22Rv1 (cell line): ENCODE results near the gene OTOL1.

Experiments used
- H3K27ac ChIP-seq: fragments of 450-650 bp; 2 replicates; pipeline ENCODE4 v1.5.1; 2017
- ZFX ChIP-seq: fragments of 450-650 bp; IDR thresholded peaks from 2 replicates; pipeline ENCODE4 v1.6.1; 2017; ENCODE audit warnings: antibody characterized with exemption, borderline replicate concordance
- TF ChIP-seq, protein P1 (sequence below): fragments of 450-650 bp; IDR thresholded peaks from 2 replicates; pipeline ENCODE4 v1.5.1; 2017; ENCODE audit warnings: mild to moderate bottlenecking

Gene OTOL1

GRCh38 chr3:161496508-161496907 is at the start of gene OTOL1:
TSS of gene OTOL1 (plus strand) at chr3:161496808. CDS start at chr3:161496808, 0 bp downstream.
- no peak for TF ChIP-seq ZFX
- TF ChIP-seq, protein P1, sequence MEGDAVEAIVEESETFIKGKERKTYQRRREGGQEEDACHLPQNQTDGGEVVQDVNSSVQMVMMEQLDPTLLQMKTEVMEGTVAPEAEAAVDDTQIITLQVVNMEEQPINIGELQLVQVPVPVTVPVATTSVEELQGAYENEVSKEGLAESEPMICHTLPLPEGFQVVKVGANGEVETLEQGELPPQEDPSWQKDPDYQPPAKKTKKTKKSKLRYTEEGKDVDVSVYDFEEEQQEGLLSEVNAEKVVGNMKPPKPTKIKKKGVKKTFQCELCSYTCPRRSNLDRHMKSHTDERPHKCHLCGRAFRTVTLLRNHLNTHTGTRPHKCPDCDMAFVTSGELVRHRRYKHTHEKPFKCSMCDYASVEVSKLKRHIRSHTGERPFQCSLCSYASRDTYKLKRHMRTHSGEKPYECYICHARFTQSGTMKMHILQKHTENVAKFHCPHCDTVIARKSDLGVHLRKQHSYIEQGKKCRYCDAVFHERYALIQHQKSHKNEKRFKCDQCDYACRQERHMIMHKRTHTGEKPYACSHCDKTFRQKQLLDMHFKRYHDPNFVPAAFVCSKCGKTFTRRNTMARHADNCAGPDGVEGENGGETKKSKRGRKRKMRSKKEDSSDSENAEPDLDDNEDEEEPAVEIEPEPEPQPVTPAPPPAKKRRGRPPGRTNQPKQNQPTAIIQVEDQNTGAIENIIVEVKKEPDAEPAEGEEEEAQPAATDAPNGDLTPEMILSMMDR, result no peak
- no peak within 1 kb of the TSS for H3K27ac ChIP-seq

- TF ChIP-seq, protein P1, result 0 out of 2 replicates have a peak, but pooled peaks have one; percentile 5
- no peak for TF ChIP-seq ZFX
- no peak overlapping the region for H3K27ac ChIP-seq
Observed at GRCh38 chr3:161449785-161450184, 46.8 kb upstream of the OTOL1 start.

DNA sequence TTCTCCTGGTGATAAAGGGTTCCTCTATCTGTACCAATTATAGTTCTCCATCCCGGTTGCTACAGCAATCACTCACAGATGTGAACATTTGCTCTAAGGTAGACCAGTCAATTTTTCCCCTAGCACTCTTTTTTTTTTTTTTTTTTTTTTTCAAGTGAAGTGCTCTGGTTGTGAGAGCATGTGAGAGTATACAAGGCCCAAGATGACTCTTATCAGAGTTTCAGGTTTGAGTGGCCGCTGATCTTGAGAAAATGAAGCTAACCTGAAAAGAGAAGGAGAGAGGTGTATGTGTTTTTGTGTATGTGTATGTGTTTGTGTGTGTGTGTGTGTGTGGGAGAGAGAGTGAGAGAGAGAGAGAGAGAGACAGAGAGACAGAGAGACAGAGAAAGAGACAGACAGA is 44.4 kb upstream of the OTOL1 start:
- TF ChIP-seq ZFX, result no peak
- TF ChIP-seq, protein P1, result no peak
- H3K27ac ChIP-seq, result no peak overlapping the region

- H3K27ac ChIP-seq, result no peak overlapping the region
- TF ChIP-seq, protein P1, result no peak
- no peak for TF ChIP-seq ZFX
Observed at GRCh38 chr3:161454615-161455014, 42.0 kb upstream of the OTOL1 start.

DNA sequence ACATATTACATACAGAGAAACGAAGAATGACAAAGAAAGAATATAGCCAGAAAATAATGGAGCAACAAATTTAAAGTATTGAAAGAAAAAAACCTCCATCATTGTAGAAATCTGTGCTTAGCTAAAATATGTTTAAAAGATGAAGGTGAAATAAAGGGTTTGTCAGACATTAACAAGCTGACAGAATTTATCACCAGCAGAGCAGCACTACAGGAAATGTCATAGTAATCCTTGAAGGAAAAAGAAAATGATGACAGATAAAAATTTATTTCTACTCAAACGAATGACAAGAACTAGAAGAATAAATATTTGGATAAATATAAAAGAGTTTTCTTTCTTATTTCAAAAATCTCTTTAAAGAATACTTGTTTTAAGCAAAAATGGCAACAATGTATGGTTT is 40.6 kb upstream of the OTOL1 start:
- TF ChIP-seq, protein P1, result no peak
- TF ChIP-seq ZFX, result no peak
- no peak overlapping the region for H3K27ac ChIP-seq

DNA sequence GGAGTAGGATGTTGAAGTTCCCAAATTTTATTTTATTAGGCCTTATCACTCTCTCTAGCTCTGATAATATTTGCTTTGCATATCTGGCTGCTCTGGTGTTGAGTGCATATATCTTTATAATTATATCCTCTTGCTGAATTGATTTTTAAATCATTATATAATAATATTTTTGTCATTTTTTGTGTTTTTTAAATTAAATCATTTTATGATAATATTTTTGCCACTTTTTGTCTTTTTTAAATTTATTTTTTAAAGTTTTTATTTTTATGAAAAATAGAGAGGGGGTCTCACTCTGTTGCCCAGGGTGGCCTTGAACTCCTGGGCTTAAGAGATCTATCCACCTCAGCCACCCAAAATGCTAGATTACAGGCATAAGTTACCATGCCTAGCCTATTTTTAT is 34.5 kb upstream of the OTOL1 start:
- no peak overlapping the region for H3K27ac ChIP-seq
- TF ChIP-seq, protein P1, result no peak
- no peak for TF ChIP-seq ZFX

DNA sequence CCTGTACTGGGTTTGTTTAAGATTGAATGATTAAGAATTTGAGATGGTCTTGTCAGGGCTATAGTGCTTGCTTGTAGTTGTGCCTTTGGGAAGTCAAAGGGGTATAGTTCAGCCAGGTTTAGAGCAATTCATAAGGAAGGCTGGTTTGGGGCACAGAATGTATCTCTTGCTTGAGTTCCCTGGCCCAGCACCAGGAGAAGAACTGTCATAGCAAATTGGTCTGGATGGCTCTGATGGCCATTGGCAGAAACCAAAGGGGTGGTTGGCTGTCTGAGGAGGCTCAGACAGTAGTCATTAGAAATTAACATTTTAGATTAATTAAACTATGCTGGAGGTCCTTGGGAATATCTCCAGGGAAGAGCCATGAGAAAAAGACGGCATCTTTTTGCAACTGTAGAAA is 25.4 kb upstream of the OTOL1 start:
- H3K27ac ChIP-seq, result no peak overlapping the region
- TF ChIP-seq ZFX, result no peak
- TF ChIP-seq, protein P1, result no peak
